HEK293T (cell line): Measurements from ENCODE around the gene SERTAD2.

ENCODE experiments used
- CTCF ChIA-PET: fragments of 350-600 bp; formaldehyde crosslinking; extraction: SDS; loops from one replicate; lab custom pipeline; 2021; ENCODE audit warnings: antibody characterized with exemption, inconsistent platforms; lab: Yijun Ruan, JAX
- POLR2A ChIA-PET: fragments of 350-600 bp; formaldehyde crosslinking; extraction: SDS; loops from one replicate; lab custom pipeline; 2020; ENCODE audit warnings: antibody characterized with exemption, inconsistent platforms; lab: Yijun Ruan, JAX
- DNase-seq: peaks from one replicate; pipeline ENCODE4 v3.0.0; 2012; ENCODE audit warnings: mixed read lengths; ENCODE audit errors: extremely low spot score
- ARNT ChIP-seq: fragments of 450-650 bp; IDR thresholded peaks from 2 replicates; pipeline ENCODE4 v1.6.1; 2017; ENCODE audit warnings: mild to moderate bottlenecking
- BHLHE40 ChIP-seq: fragments of 450-650 bp; IDR thresholded peaks from 2 replicates; pipeline ENCODE4 v1.6.1; 2016; ENCODE audit warnings: mild to moderate bottlenecking, moderate library complexity, borderline replicate concordance
- CTBP1 ChIP-seq: fragments of 450-650 bp; IDR thresholded peaks from 2 replicates; pipeline ENCODE4 v1.6.1; 2016; ENCODE audit warnings: borderline replicate concordance
- ELF4 ChIP-seq: fragments of 450-650 bp; IDR thresholded peaks from 2 replicates; pipeline ENCODE4 v1.6.1; 2017; ENCODE audit warnings: antibody characterized with exemption
- FOXA1 ChIP-seq: fragments of 450-650 bp; IDR thresholded peaks from 2 replicates; pipeline ENCODE4 v1.6.1; 2016; ENCODE audit warnings: mild to moderate bottlenecking
- FOXK2 ChIP-seq: fragments of 450-650 bp; IDR thresholded peaks from 2 replicates; pipeline ENCODE4 v1.6.1; 2016; ENCODE audit warnings: mild to moderate bottlenecking
- FOXM1 ChIP-seq: fragments of 450-650 bp; IDR thresholded peaks from 2 replicates; pipeline ENCODE4 v1.6.1; 2017; ENCODE audit warnings: mild to moderate bottlenecking, borderline replicate concordance
- HDGF ChIP-seq: fragments of 450-650 bp; IDR thresholded peaks from 2 replicates; pipeline ENCODE4 v1.6.1; 2017; ENCODE audit warnings: antibody characterized with exemption, borderline replicate concordance
- L3MBTL2 ChIP-seq: fragments of 450-650 bp; conservative IDR thresholded peaks from 2 replicates; pipeline ENCODE4 v1.6.1; 2016; ENCODE audit warnings: mild to moderate bottlenecking
- LEF1 ChIP-seq: fragments of 450-650 bp; IDR thresholded peaks from 2 replicates; pipeline ENCODE4 v1.6.1; 2017; ENCODE audit warnings: mild to moderate bottlenecking, borderline replicate concordance
- NFRKB ChIP-seq: fragments of 450-650 bp; IDR thresholded peaks from 2 replicates; pipeline ENCODE4 v1.6.1; 2016; ENCODE audit warnings: mild to moderate bottlenecking, moderate library complexity
- SP1 ChIP-seq: fragments of 450-650 bp; IDR thresholded peaks from 2 replicates; pipeline ENCODE4 v1.6.1; 2017
- SUZ12 ChIP-seq: fragments of 450-650 bp; IDR thresholded peaks from 2 replicates; pipeline ENCODE4 v1.6.1; 2016; ENCODE audit warnings: mild to moderate bottlenecking
- TARDBP ChIP-seq: fragments of 450-650 bp; IDR thresholded peaks from 2 replicates; pipeline ENCODE4 v1.6.1; 2016
- ZNF384 ChIP-seq: fragments of 450-650 bp; IDR thresholded peaks from 2 replicates; pipeline ENCODE4 v1.6.1; 2016
- TF ChIP-seq, protein P1 (sequence below): fragments of 450-650 bp; IDR thresholded peaks from 2 replicates; pipeline ENCODE4 v1.6.1; 2016

The SERTAD2 gene, protein sequence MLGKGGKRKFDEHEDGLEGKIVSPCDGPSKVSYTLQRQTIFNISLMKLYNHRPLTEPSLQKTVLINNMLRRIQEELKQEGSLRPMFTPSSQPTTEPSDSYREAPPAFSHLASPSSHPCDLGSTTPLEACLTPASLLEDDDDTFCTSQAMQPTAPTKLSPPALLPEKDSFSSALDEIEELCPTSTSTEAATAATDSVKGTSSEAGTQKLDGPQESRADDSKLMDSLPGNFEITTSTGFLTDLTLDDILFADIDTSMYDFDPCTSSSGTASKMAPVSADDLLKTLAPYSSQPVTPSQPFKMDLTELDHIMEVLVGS

DNA sequence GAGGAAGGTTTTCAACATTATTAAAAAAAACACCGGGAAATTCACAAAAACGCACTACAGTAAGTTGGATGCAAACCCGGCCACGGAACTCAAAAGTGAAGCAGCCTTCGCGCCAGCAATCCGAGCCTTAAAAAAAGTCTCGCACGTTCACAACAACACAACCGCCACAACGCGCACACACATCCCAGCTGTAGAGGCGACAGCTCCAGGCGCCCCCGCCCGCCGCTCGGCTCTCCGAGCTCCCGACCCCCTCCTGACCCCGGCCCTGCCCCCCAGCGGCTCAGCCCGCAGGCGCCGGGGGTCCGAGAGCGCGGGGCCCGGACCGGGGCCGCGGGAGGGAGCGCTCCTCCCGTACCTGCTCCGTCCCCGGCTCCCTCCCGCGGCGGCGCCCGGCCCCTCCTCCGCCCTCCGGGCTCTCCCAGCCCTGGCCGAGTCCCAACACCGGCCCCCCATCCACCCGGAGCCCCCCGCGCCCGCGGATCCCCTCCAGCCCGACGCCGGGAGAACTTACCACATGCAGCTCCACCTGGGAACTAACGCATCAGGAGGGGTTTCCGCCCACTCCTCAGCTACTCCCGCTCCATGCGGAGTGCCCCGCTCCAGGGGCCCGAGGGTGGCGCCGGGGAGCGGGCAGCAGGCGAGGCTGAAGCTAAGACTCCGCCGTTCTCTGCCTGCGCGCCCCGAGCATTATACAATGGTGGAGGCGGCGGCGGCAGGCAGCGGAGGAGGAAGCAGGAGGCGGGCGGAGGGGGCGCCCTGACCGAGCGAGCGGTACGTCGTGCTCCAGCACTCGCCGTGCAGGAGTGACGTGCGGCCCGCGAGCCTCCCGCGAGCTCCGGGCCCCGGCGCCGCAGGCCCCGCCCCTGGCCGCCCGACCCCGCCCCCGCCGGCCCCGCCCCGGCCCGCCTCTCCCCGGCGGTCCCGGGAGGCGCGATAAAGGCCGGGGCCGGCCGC, at the start of gene SERTAD2:
Gene SERTAD2 (minus strand): TSS at position 805 of the 954 bp plus-strand sequence. CDS start 17,042 bp downstream, outside the sequence.
- POLR2A ChIA-PET: interaction anchor here (0.6 to 6.3 kb wide), 52 partner anchors 8 to 638 kb away, joined by 3 to 59 read pairs (median 4); partner anchors contain the start of gene ACTR2
- DNase-seq: peak; percentile 87
- TF ChIP-seq, protein P1, sequence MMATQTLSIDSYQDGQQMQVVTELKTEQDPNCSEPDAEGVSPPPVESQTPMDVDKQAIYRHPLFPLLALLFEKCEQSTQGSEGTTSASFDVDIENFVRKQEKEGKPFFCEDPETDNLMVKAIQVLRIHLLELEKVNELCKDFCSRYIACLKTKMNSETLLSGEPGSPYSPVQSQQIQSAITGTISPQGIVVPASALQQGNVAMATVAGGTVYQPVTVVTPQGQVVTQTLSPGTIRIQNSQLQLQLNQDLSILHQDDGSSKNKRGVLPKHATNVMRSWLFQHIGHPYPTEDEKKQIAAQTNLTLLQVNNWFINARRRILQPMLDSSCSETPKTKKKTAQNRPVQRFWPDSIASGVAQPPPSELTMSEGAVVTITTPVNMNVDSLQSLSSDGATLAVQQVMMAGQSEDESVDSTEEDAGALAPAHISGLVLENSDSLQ: peak; percentile 37; the same call in 1 of the 2 replicates
- TF ChIP-seq L3MBTL2 (peak; percentile 33), ELF4 (no peak; the same call in 1 of the 2 replicates)
- CTCF ChIA-PET: interaction anchor here (0.6 to 1.1 kb wide), 7 partner anchors 21 to 178 kb away, joined by 3 to 8 read pairs (median 3); no protein-coding TSS in a partner anchor

DNA sequence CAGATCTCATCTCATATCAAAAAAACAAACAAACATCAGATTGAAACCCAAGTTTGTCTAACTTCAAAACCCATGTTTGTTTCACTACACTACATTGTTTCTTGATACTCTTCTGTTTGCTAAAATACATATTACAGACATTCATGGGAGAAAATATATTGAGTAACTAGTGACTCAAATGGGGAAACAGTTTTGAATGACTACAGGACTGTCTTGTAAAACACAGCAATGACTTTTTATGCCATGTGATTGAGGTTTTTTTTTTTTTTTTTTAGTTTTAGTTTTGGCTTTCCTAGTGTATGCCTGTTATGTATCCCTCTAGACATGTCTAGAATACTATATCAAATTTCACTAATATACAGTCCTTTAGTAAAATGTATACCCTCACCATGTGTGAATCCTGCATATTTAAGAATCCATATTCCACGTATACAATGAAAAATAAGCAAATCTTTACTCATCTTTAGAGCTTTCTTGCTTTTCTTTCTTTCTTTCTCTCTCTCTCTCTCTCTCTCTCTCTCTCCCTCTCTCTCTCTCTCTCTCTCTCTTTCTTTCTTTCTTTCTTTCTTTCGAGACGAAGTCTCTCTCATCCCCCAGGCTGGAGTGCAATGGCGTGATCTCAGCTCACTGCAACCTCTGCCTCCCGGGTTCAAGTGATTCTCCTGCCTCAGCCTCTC, 46.6 kb upstream of the SERTAD2 start:
- no peak for DNase-seq
- no peak for TF ChIP-seq FOXA1
- no peak for TF ChIP-seq HDGF
- TF ChIP-seq TARDBP: no peak
- TF ChIP-seq FOXK2: no peak
- no peak for TF ChIP-seq L3MBTL2
- no peak for TF ChIP-seq FOXM1
- CTCF ChIA-PET: interaction anchor here (0.6 kb wide), 1 partner anchor 78 kb away, joined by 3 read pairs; no protein-coding TSS in a partner anchor
- POLR2A ChIA-PET: no interaction called here

DNA sequence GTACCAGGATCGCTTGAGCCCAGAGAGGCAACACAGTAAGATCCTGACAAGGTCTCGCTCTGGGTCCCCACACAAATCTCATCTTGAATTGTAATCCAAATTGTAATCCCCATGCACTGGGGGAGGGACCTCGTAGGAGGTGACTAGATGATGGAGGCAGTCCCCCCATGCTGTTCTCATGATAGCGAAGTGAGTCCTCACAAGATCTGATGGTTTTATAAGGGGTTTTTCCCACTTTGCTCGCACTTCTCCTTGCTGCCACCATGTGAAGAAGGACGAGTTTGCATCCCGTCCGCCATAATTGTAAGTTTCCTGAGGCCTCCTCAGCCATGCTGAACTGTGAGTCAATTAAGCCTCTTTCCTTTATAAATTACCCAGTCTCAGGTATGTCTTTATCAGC, 46.0 kb upstream of the SERTAD2 start:
- DNase-seq: no peak
- ChIA-PET POLR2A (no interaction called here), CTCF (interaction anchor here (0.6 kb wide), 1 partner anchor 77 kb away, joined by 3 read pairs; no protein-coding TSS in a partner anchor)
- TF ChIP-seq HDGF (no peak), SUZ12 (no peak), ELF4 (no peak), TARDBP (no peak), FOXM1 (no peak), ZNF384 (no peak), BHLHE40 (no peak), L3MBTL2 (no peak), CTBP1 (no peak)
- TF ChIP-seq, protein P1: no peak

DNA sequence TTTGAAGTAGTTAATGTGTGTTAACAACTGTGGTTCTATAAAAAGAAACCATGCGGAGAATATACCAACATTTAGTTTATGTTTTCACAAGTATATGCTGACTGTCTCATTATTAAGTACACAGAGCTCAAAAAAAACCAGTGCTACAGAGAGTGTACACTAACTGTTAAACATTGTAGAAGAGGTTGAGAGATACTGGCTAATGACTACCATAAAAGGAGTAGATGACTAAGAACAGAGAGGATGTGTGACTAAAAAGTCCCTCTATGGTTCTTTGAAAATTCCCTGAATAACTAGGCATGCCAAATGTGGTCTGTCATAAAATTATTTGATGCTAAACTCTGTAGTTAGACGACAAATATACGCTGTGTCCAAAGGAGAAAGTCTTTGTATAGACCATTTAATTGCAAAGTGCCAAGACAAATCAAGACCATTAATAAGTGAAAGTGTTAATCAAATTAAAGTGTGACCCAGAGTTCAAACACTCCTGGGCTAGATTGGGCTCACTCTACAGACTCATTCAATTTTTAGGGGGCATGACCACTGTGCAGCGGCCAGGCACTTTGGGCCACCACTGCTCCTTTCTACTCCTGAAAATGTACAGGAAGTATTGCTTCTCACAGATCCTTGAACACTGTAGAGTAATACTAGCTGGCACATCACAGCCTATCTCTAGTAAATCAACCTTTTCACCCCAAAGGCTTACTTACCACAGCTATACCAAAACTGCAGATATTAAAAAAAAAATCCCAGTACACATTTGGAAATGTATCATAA, 45.1 kb upstream of the SERTAD2 start:
- no peak for TF ChIP-seq TARDBP
- no peak for TF ChIP-seq FOXM1
- no peak for TF ChIP-seq ELF4
- no peak for TF ChIP-seq CTBP1
- TF ChIP-seq BHLHE40: no peak
- no peak for TF ChIP-seq LEF1
- no peak for TF ChIP-seq L3MBTL2
- no peak for TF ChIP-seq ZNF384
- TF ChIP-seq, protein P1: no peak
- TF ChIP-seq SUZ12: no peak
- no peak for TF ChIP-seq SP1
- TF ChIP-seq HDGF: no peak
- no peak for TF ChIP-seq FOXA1
- no peak for TF ChIP-seq ARNT
- no peak for TF ChIP-seq FOXK2
- TF ChIP-seq NFRKB: no peak
- no peak for DNase-seq
- ChIA-PET CTCF (no interaction called here), POLR2A (no interaction called here)

DNA sequence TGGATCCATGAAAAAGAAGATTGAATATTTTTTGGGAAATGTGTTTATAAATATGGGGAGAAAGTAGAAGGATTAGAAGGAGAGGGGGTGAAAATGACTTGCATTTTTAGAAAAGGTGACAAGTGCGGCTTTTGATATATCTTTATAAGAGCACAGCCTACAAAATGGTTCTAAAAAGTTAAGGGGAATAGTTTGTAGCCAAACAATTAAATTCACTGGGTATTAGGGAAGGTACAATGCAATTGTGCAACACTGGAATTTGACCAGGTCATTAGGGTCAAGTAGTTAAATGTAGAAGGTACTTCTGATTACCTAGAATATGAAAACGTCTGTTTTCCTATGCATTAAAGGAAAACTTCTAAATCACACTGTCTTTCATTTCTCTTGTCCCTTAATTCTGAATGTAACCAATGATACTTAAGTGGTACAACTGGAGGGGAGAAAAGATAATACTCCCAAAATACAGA, 44.5 kb upstream of the SERTAD2 start:
- TF ChIP-seq SP1 (no peak), NFRKB (no peak), TARDBP (no peak), HDGF (no peak), FOXA1 (no peak), CTBP1 (no peak), SUZ12 (no peak), ARNT (no peak), FOXK2 (no peak), ELF4 (no peak), FOXM1 (no peak), LEF1 (no peak), BHLHE40 (no peak), L3MBTL2 (no peak), ZNF384 (no peak)
- TF ChIP-seq, protein P1: no peak
- ChIA-PET CTCF (no interaction called here), POLR2A (no interaction called here)
- DNase-seq: no peak
